ENCODE results near the gene PHLPP1. TPM values are rescaled to one million over a fixed set of nuclear protein-coding genes. Genes with fewer than 3 reads are reported as not detected.

PHLPP1 gene
- total RNA-seq, 1 donor from 2014 or later = 18.0 TPM

DNA sequence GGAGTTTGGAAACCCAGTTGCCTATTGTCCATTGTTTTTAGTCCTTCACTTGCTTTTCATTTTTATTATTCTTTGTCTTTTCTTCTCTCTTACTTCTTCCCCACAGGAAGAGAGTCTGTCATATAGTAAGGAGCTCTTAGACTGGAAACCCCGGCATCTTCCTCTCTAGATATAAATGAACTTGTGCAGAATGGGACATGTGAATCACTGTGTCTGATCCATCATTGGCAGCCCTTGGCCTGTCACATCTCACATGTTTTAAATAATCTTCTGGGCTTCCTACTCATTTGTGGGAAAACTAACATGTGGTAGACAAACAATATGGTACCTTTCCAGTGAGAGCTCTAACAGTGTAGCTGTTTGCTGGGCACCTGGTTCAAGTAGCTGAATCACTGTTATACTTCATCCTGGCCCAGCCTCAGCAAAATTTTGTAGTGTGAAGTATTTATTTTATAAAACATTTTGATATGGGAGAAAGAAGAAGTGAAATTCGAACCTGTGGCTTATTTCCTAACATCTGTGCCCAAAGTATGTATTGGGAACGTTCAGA, 112.8 kb downstream of the PHLPP1 start:
- DNase-seq (ENCODE audit: low spot score, unreplicated experiment) = no peak
- H3K27me3 Mint-ChIP-seq = no peaks in the 10 kb centered on the region
- H3K9me3 Mint-ChIP-seq (ENCODE audit: low read depth) = no peaks in the 10 kb centered on the region
- peaks cover 7% of the 10 kb centered on the region for H3K36me3 Mint-ChIP-seq (ENCODE audit: insufficient read depth)
- peaks cover 12% of the 10 kb centered on the region for H3K4me1 Mint-ChIP-seq (ENCODE audit: low read depth)
- TF ChIP-seq, protein P1, sequence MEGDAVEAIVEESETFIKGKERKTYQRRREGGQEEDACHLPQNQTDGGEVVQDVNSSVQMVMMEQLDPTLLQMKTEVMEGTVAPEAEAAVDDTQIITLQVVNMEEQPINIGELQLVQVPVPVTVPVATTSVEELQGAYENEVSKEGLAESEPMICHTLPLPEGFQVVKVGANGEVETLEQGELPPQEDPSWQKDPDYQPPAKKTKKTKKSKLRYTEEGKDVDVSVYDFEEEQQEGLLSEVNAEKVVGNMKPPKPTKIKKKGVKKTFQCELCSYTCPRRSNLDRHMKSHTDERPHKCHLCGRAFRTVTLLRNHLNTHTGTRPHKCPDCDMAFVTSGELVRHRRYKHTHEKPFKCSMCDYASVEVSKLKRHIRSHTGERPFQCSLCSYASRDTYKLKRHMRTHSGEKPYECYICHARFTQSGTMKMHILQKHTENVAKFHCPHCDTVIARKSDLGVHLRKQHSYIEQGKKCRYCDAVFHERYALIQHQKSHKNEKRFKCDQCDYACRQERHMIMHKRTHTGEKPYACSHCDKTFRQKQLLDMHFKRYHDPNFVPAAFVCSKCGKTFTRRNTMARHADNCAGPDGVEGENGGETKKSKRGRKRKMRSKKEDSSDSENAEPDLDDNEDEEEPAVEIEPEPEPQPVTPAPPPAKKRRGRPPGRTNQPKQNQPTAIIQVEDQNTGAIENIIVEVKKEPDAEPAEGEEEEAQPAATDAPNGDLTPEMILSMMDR (IDR thresholded peaks at IDR 0.05; ENCODE audit: unreplicated experiment) = no peak
- H3K4me3 Mint-ChIP-seq (ENCODE audit: low read depth) = no peak overlapping the region
- no peak overlapping the region for H3K27ac Mint-ChIP-seq

DNA sequence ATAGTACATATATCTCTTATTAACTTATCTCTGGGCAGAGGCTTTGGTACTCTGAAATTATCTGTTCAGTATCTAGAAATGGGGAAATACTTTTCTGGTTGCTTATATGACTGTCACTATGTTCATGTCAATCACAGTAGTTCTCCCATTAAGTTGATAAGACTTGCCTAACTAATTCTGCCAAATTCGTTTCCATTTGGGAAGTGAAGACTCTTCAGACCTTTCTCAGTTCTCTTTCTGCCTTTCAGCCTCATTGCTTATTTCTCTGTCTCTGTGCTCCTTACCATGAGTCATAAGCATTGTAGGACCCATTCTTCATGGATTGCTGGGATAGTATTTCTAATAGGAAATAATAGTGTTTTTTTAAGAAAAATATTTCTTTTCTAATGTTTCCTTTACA, 113.5 kb downstream of the PHLPP1 start:
- Mint-ChIP-seq H3K36me3 (ENCODE audit: insufficient read depth) (peaks cover 7% of the 10 kb centered on the region), H3K27me3 (no peaks in the 10 kb centered on the region), H3K4me3 (ENCODE audit: low read depth) (no peak overlapping the region), H3K4me1 (ENCODE audit: low read depth) (peaks cover 12% of the 10 kb centered on the region), H3K27ac (no peak overlapping the region), H3K9me3 (ENCODE audit: low read depth) (no peaks in the 10 kb centered on the region)
- TF ChIP-seq, protein P1 (IDR thresholded peaks at IDR 0.05; ENCODE audit: unreplicated experiment) = no peak
- no peak for DNase-seq (ENCODE audit: low spot score, unreplicated experiment)

DNA sequence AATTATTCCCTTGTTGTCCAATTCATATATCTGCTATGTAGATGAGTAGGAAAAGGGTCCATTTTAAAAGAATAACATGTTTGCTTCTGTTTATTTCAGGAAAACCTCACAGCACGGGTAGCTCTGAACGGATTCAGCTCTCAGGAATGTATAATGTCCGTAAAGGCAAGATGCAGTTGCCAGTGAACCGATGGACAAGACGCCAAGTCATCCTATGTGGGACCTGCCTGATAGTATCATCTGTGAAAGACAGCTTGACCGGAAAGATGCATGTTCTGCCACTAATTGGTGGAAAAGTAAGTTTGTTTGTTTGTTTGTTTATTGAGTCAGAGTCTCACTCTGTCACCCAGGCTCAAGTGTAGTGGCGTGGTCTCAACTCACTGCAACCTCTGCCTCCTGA, 114.6 kb downstream of the PHLPP1 start:
- Mint-ChIP-seq H3K4me3 (ENCODE audit: low read depth) (no peak overlapping the region), H3K27ac (no peak overlapping the region)
- no peak for DNase-seq (ENCODE audit: low spot score, unreplicated experiment)

DNA sequence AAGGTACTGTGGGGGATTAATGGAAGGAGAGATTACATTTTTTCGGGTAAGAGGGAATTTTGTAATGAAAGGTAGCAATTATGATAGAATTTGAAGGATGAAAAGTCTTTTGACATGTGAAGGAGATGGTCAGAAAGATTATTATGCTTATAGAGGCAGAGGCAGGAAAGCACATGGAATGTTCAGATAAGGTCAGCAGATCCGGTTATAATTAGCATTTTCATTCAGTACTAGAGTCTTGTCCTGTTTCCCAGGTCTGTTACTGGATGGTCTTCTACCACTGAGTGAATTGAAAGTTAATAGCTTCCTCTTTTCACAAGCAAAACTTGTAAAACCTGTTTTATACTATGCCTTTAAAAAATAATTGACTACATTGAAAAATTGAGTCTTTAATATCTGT, 116.9 kb downstream of the PHLPP1 start:
- DNase-seq (ENCODE audit: low spot score, unreplicated experiment) = no peak
- H3K27ac Mint-ChIP-seq = no peak overlapping the region
- H3K4me3 Mint-ChIP-seq (ENCODE audit: low read depth) = no peak overlapping the region
- peaks cover 8% of the 10 kb centered on the region for H3K36me3 Mint-ChIP-seq (ENCODE audit: insufficient read depth)
- peaks cover 14% of the 10 kb centered on the region for H3K4me1 Mint-ChIP-seq (ENCODE audit: low read depth)
- TF ChIP-seq, protein P1 (IDR thresholded peaks at IDR 0.05; ENCODE audit: unreplicated experiment) = no peak
- H3K9me3 Mint-ChIP-seq (ENCODE audit: low read depth) = no peaks in the 10 kb centered on the region
- H3K27me3 Mint-ChIP-seq = no peaks in the 10 kb centered on the region

More for the DNA sequence above, 114.6 kb downstream of the PHLPP1 start:
- Mint-ChIP-seq H3K4me1 (ENCODE audit: low read depth) (peaks cover 14% of the 10 kb centered on the region), H3K36me3 (ENCODE audit: insufficient read depth) (peaks cover 8% of the 10 kb centered on the region), H3K9me3 (ENCODE audit: low read depth) (no peaks in the 10 kb centered on the region), H3K27me3 (no peaks in the 10 kb centered on the region)
- TF ChIP-seq, protein P1 (IDR thresholded peaks at IDR 0.05; ENCODE audit: unreplicated experiment) = no peak

DNA sequence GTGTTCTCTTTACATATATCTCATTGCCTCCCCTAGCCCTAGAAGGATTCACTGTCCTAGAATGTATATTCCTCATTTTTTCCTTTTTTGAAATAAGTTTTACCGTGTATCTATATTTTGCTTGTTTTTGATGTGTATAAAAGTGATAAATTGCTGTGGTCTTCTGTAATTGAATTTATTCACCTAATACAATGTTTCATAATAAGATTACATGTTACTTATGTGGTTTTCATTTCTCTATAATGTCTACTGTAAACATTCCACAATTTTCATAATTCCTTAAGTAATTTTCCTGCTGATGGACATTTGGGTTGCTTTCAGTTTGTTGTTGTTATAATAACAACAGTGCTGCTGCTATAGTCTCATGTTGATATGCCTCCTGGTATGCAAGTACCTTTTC, 118.2 kb downstream of the PHLPP1 start:
- DNase-seq (ENCODE audit: low spot score, unreplicated experiment) = no peak
- Mint-ChIP-seq H3K27me3 (no peaks in the 10 kb centered on the region), H3K4me3 (ENCODE audit: low read depth) (no peak overlapping the region), H3K36me3 (ENCODE audit: insufficient read depth) (peaks cover 8% of the 10 kb centered on the region), H3K27ac (no peak overlapping the region), H3K4me1 (ENCODE audit: low read depth) (peaks cover 14% of the 10 kb centered on the region), H3K9me3 (ENCODE audit: low read depth) (no peaks in the 10 kb centered on the region)
- TF ChIP-seq, protein P1 (IDR thresholded peaks at IDR 0.05; ENCODE audit: unreplicated experiment) = no peak
